Mucosa of stomach (tissue), 1 donor: ENCODE data around the gene GPER1.

ENCODE experiments used
- H3K27me3 ChIP-seq: one replicate; pipeline ENCODE4 v1.7.0; 2013; ENCODE audit warnings: mild to moderate bottlenecking, low read length; ENCODE audit not compliant: control insufficient read depth, insufficient read depth
- H3K36me3 ChIP-seq: one replicate; pipeline ENCODE4 v1.7.0; 2013; ENCODE audit warnings: low read length; ENCODE audit not compliant: control insufficient read depth, insufficient read depth
- H3K4me1 ChIP-seq: one replicate; pipeline ENCODE4 v1.7.0; 2013; ENCODE audit warnings: mild to moderate bottlenecking, low read length; ENCODE audit not compliant: control insufficient read depth, insufficient read depth
- H3K4me3 ChIP-seq: one replicate; pipeline ENCODE4 v1.7.0; 2013; ENCODE audit warnings: low read length
- H3K9ac ChIP-seq: one replicate; pipeline ENCODE4 v1.7.0; 2013; ENCODE audit warnings: mild to moderate bottlenecking, low read length, moderate library complexity
- H3K9me3 ChIP-seq: one replicate; pipeline ENCODE4 v1.7.0; 2013; ENCODE audit warnings: mild to moderate bottlenecking, low read length, moderate library complexity; ENCODE audit not compliant: control insufficient read depth
- donor health status: Pancreatic carcinoma.

GPER1 gene

GRCh38 chr7:1096156-1097119 is 8.5 kb downstream of the GPER1 start:
- H3K9me3 ChIP-seq: no peaks in the 10 kb centered on the region
- peaks cover 8% of the 10 kb centered on the region for H3K27me3 ChIP-seq
- H3K4me3 ChIP-seq: no peak overlapping the region
- peaks cover 15% of the 10 kb centered on the region for H3K4me1 ChIP-seq
- no peaks in the 10 kb centered on the region for H3K36me3 ChIP-seq
- H3K9ac ChIP-seq: peak overlapping the region; percentile 8

- Histone ChIP-seq H3K27me3 (peaks cover 8% of the 10 kb centered on the region), H3K9ac (no peak overlapping the region), H3K4me1 (peaks cover 22% of the 10 kb centered on the region), H3K36me3 (no peaks in the 10 kb centered on the region), H3K9me3 (no peaks in the 10 kb centered on the region), H3K4me3 (no peak overlapping the region)
Measured at GRCh38 chr7:1097120-1097504, 9.2 kb downstream of the GPER1 start.

- H3K36me3 ChIP-seq: no peaks in the 10 kb centered on the region
- H3K4me1 ChIP-seq: peaks cover 31% of the 10 kb centered on the region
- no peak overlapping the region for H3K4me3 ChIP-seq
- H3K9ac ChIP-seq: no peak overlapping the region
- H3K27me3 ChIP-seq: peaks cover 8% of the 10 kb centered on the region
- no peaks in the 10 kb centered on the region for H3K9me3 ChIP-seq
Measured at GRCh38 chr7:1098243-1099153, 10.6 kb downstream of the GPER1 start.

- H3K4me3 ChIP-seq: no peak overlapping the region
- H3K9me3 ChIP-seq: no peaks in the 10 kb centered on the region
- no peaks in the 10 kb centered on the region for H3K36me3 ChIP-seq
- peaks cover 37% of the 10 kb centered on the region for H3K4me1 ChIP-seq
- H3K27me3 ChIP-seq: peaks cover 8% of the 10 kb centered on the region
- H3K9ac ChIP-seq: no peak overlapping the region
Measured at GRCh38 chr7:1099154-1099542, 11.2 kb downstream of the GPER1 start.

GRCh38 chr7:1099637-1100036 is 11.7 kb downstream of the GPER1 start:
- peaks cover 37% of the 10 kb centered on the region for H3K4me1 ChIP-seq
- peaks cover 8% of the 10 kb centered on the region for H3K27me3 ChIP-seq
- H3K4me3 ChIP-seq: no peak overlapping the region
- no peaks in the 10 kb centered on the region for H3K36me3 ChIP-seq
- H3K9ac ChIP-seq: no peak overlapping the region
- no peaks in the 10 kb centered on the region for H3K9me3 ChIP-seq

- Histone ChIP-seq H3K27me3 (peaks cover 8% of the 10 kb centered on the region), H3K9me3 (no peaks in the 10 kb centered on the region), H3K36me3 (no peaks in the 10 kb centered on the region), H3K9ac (no peak overlapping the region), H3K4me3 (no peak overlapping the region), H3K4me1 (peaks cover 37% of the 10 kb centered on the region)
Measured at GRCh38 chr7:1100386-1100785, 12.5 kb downstream of the GPER1 start.

GRCh38 chr7:1100834-1101562 is 13.1 kb downstream of the GPER1 start:
- Histone ChIP-seq H3K4me3 (no peak overlapping the region), H3K9me3 (no peaks in the 10 kb centered on the region), H3K36me3 (no peaks in the 10 kb centered on the region), H3K4me1 (peaks cover 36% of the 10 kb centered on the region), H3K9ac (no peak overlapping the region), H3K27me3 (peaks cover 7% of the 10 kb centered on the region)

- H3K36me3 ChIP-seq: no peaks in the 10 kb centered on the region
- no peak overlapping the region for H3K4me3 ChIP-seq
- no peak overlapping the region for H3K9ac ChIP-seq
- peaks cover 1% of the 10 kb centered on the region for H3K27me3 ChIP-seq
- H3K4me1 ChIP-seq: peaks cover 31% of the 10 kb centered on the region
- H3K9me3 ChIP-seq: no peaks in the 10 kb centered on the region
Measured at GRCh38 chr7:1101563-1102431, 13.9 kb downstream of the GPER1 start.

GRCh38 chr7:1103009-1103788 is 15.3 kb downstream of the GPER1 start:
- no peaks in the 10 kb centered on the region for H3K36me3 ChIP-seq
- H3K4me1 ChIP-seq: peaks cover 27% of the 10 kb centered on the region
- peak overlapping the region; percentile 30 for H3K9ac ChIP-seq
- H3K27me3 ChIP-seq: no peaks in the 10 kb centered on the region
- H3K4me3 ChIP-seq: no peak overlapping the region
- H3K9me3 ChIP-seq: no peaks in the 10 kb centered on the region

- peak overlapping the region; percentile 30 for H3K9ac ChIP-seq
Measured at GRCh38 chr7:1103789-1104515, 16.0 kb downstream of the GPER1 start.

More at GRCh38 chr7:1103789-1104515, 16.0 kb downstream of the GPER1 start:
- Histone ChIP-seq H3K36me3 (no peaks in the 10 kb centered on the region), H3K4me3 (no peak overlapping the region), H3K27me3 (no peaks in the 10 kb centered on the region), H3K4me1 (peaks cover 27% of the 10 kb centered on the region), H3K9me3 (no peaks in the 10 kb centered on the region)
